GM12864 (cell line): Measurements from ENCODE around the gene CPZ.

Experiments
- DNase-seq: peaks from one replicate; pipeline ENCODE4 v3.0.0-alpha.2; 2011; ENCODE audit warnings: low read depth
- H3K4me3 ChIP-seq: 2 replicates; pipeline ENCODE4 v1.5.1; 2011; ENCODE audit warnings: mild to moderate bottlenecking, low read depth, low read length, control low read depth
- TF ChIP-seq, protein P1 (sequence below): IDR thresholded peaks from 2 replicates; pipeline ENCODE4 v1.5.1; 2011; ENCODE audit warnings: low read depth, mild to moderate bottlenecking, moderate library complexity, low read length, control low read depth, inconsistent platforms; ENCODE audit errors: missing control alignments

Gene CPZ

DNA sequence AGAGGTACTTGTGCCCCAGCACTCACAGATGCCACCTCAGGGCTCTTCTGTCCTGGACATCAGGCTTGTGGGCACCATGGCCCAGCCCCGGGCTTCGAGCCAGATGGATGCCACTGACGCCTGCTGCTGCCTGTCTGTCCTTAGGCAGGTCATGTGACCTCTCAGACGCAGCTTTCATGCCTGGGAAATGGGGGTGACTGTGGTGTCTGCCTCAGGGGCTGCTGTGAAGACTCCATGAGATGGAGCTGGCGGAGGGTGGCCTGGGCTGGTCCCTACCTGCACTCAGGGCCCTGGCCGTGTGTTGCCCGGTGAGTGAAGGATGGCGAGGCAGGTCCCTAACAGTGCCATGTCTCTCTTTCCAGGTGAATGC is 6.5 kb downstream of the CPZ start:
- TF ChIP-seq, protein P1, sequence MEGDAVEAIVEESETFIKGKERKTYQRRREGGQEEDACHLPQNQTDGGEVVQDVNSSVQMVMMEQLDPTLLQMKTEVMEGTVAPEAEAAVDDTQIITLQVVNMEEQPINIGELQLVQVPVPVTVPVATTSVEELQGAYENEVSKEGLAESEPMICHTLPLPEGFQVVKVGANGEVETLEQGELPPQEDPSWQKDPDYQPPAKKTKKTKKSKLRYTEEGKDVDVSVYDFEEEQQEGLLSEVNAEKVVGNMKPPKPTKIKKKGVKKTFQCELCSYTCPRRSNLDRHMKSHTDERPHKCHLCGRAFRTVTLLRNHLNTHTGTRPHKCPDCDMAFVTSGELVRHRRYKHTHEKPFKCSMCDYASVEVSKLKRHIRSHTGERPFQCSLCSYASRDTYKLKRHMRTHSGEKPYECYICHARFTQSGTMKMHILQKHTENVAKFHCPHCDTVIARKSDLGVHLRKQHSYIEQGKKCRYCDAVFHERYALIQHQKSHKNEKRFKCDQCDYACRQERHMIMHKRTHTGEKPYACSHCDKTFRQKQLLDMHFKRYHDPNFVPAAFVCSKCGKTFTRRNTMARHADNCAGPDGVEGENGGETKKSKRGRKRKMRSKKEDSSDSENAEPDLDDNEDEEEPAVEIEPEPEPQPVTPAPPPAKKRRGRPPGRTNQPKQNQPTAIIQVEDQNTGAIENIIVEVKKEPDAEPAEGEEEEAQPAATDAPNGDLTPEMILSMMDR, result no peak
- no peak for DNase-seq
- no peak overlapping the region for H3K4me3 ChIP-seq

DNA sequence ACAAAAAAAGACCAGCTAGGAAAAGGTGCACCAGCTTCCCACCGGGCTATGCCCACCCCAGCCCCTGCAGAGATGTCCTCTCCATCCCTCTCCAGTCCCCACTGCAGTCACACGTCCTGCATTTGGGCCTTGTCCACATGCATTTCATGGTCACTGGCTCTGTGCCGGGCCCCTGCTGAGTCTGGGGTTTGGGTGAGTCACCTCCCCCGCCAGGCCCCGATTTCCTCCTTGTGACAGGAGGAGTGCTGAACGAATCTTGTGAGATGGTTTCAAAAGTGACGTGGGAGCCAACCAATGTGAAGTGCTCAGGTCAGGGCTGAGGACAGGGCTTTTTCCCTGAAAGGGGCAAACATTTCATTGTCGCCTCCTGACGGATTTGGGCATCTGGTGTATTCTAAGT is 7.1 kb downstream of the CPZ start:
- DNase-seq, result no peak
- TF ChIP-seq, protein P1, result no peak
- no peak overlapping the region for H3K4me3 ChIP-seq

DNA sequence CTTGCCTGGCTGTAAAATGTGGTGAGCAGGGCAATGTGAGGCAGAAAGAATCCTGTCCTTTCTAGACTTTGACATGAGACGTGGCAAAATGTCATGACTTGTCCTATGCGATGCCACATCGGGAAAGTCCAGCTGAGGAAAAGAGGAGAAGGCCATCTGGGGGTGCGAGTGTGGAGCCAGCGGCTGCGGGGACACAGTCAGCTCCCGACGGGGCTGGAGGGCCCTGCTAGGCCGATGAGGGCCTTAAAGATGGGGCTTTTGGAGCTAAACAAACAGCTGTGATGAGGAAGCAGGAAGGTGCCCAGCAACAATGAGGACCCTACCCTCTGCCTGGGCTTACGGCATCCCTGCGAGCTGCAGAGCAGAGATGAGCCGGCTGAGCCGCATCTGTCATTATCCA is 7.7 kb downstream of the CPZ start:
- DNase-seq, result no peak
- H3K4me3 ChIP-seq, result no peak overlapping the region
- TF ChIP-seq, protein P1, result no peak

DNA sequence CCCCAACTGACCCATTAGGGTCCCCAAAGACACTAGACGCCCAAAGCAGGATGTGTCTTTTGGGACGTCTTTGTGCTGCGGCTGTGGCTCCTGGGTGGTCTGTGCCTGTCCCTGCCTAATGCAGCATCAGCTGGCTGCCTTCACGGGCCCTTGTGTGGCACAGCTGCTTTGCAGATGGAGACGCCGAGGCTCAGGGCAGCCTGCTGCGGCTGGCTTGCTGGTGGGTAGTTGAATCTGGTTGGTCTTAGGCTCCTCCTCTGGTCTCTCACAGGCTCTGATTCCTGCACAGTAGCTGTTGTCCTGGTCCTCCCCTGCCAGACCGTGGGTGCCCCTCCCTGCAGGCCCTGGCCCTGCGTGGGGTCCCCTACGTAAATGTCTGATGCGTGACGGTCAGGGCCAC is 8.1 kb downstream of the CPZ start:
- H3K4me3 ChIP-seq, result no peak overlapping the region
- TF ChIP-seq, protein P1, result no peak
- no peak for DNase-seq

DNA sequence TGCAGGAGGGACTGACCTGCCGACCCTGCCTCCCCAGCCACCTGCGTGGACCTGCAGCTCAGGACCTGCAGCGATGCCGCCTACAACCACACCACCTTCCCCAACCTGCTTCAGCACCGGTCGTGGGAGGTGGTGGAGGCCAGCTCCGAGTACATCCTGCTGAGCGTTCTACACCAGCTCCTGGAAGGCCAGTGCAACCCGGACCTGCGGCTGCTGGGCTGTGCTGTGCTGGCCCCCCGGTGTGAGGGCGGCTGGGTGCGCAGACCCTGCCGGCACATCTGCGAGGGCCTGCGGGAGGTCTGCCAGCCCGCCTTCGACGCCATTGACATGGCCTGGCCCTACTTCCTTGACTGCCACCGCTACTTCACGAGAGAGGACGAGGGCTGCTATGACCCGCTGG is 8.5 kb downstream of the CPZ start:
- TF ChIP-seq, protein P1, result no peak
- DNase-seq, result no peak

DNA sequence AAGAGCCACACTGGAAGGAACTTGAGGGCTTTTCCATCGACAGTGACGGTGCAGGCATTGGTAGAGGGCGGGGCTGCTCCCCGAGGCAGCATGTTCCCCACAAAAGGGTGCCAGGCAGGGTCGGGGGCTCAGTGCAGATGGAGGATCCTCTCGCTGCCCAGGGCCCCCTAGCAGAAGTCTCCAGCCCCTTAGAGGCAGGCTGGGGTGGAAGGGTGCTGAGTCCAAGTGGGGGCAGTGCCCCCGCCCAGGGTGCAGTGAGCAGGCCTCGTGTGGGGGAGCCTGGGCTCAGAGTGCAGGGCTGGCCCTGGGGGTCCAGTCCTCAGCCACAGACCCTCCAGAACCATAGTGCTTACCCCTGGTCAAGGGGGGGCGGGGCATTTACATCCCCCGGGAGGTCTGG is 9.0 kb downstream of the CPZ start:
- no peak for DNase-seq
- TF ChIP-seq, protein P1, result no peak
- H3K4me3 ChIP-seq, result no peak overlapping the region

More for the DNA sequence above, 8.5 kb downstream of the CPZ start:
- H3K4me3 ChIP-seq, result no peak overlapping the region

DNA sequence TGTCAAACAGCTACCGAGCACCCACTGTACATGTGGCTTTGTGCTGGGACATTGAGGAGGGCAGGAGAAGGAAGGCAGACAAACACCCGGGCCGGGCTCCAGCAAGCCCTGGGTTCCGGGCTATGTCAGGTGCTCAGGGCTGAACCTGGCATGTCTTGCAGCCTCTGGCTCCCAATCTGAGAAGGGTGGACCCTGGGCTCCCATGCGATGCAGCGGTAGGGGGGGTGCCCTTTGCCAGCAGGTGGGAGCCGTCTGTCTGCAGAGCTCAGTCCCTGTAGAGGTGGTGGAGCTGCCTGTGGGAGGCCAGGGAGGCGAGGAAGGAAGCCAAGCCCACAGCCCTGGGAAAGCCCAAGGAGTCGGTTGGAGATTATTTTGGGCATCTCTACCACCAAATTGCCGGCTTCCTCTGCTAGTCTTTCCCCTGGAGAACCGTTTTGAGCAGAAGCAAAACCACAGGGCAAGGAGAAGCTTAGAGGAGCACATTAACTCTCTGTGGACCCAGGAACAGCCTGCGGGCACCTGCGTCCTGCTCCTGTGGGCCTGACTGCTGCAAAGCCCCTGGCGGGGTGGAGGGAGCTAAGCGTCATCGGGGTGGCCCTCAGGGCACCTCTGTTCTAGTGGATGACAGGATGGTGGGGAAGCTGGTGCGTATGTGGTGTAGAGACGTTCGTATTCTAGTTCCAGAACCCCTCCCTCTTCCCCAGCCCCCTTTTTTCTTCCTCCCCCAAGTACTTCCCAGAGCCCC is 10.3 kb downstream of the CPZ start:
- no peak overlapping the region for H3K4me3 ChIP-seq
- no peak for DNase-seq
- TF ChIP-seq, protein P1, result no peak
